Activated CD8-positive, alpha-beta memory T cell treated with anti-CD3 and anti-CD28 coated beads for 36 hours (primary cell): ENCODE data around the gene TMEM140. TPM values are rescaled to one million over a fixed set of nuclear protein-coding genes. Genes with fewer than 3 reads are reported as not detected.
"Not testable (repeated sequence)": the region's sequence is repeated elsewhere in the genome, so short reads cannot be mapped to it uniquely, and the experiment has no call there.

Source experiments
- CTCF ChIA-PET: fragments of 350-600 bp; sonication (Branson Sonifier 250); formaldehyde crosslinking; loops from one replicate; lab custom pipeline; 2021; ENCODE audit warnings: antibody characterized with exemption; lab: Charles Lee
- POLR2A ChIA-PET: fragments of 350-600 bp; sonication (Branson Sonifier 250); formaldehyde crosslinking; loops from one replicate; lab custom pipeline; 2021; ENCODE audit warnings: antibody characterized with exemption; lab: Charles Lee
- total RNA-seq, 2 experiments: library from RNA; stranded (reverse); gene quantifications; one replicate each; pipeline ENCODE4 v1.2.3, GENCODE V29; 2021

Gene TMEM140
- total RNA-seq, 2 experiments from 2014 or later: 2.8 to 3.0 TPM

DNA sequence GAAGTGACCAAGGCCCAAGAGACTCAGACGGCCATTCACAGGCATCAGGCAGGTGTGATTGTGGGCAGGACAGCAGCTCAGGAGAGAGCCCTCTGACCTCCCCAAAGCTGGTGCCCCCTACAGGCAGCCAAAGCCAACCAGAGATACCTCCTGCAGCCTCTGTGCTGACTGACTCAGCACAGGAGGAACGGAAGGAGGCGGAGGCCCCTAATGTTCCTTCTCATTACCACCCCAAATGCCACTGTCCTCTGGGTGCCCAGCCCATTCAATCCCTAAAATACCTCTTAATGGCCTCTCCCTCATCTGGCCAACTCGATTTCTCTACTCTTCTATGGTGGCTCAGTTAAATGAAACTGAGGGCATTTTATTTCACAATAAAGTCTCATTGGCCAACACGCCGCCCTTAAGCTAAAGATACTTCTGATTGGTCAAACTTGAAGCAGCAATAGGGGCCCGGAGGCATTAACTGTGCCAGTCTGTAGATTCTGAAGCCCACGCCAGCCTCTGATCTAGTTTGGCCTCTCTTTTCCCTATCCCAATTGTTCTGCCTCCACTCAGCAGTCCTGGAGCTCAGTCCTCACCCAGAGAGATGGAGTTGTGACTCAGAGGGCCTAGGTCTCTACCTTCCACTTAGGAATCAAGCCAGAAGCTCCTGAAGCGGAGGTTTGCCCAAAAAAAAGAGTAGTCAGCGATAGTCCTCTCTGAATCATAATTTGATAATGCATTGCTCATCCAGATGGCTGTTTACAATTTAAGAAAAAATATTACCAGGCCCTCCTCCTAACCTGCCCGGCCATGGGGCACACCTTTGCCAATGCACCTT, 21.5 kb downstream of the TMEM140 start:
- POLR2A ChIA-PET: interaction anchor here (1.0 to 4.2 kb wide), 5 partner anchors 9 to 182 kb away, joined by 3 to 23 read pairs (median 12); partner anchors contain the start of genes AGBL3, TMEM140 and WDR91
- CTCF ChIA-PET: interaction anchor here (1.0 to 3.2 kb wide), 9 partner anchors 9 to 540 kb away, joined by 3 to 24 read pairs (median 5); partner anchors contain the start of genes AGBL3, TMEM140 and WDR91

DNA sequence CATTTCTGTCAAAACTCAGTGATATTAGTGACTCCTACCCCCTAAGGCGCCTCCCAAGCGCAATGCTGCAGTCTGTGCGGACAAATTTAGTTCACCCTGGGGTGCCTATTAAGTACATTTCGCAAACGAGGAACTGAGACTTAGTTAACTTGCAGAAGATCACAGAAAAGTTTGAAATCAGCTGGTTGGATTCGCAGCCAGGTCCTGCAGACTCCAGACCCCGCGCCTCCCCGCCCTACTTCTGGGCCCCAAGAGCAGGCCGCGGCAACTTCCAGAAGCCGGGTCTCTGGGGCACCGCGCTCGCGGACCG, 22.0 kb downstream of the TMEM140 start:
- POLR2A ChIA-PET: interaction anchor here (1.0 to 4.2 kb wide), 4 partner anchors 10 to 183 kb away, joined by 3 to 23 read pairs (median 12); partner anchors contain the start of genes AGBL3, TMEM140 and WDR91
- CTCF ChIA-PET: interaction anchor here (1.2 to 3.2 kb wide), 9 partner anchors 8 to 184 kb away, joined by 3 to 24 read pairs (median 5); partner anchors contain the start of genes AGBL3, TMEM140 and WDR91

DNA sequence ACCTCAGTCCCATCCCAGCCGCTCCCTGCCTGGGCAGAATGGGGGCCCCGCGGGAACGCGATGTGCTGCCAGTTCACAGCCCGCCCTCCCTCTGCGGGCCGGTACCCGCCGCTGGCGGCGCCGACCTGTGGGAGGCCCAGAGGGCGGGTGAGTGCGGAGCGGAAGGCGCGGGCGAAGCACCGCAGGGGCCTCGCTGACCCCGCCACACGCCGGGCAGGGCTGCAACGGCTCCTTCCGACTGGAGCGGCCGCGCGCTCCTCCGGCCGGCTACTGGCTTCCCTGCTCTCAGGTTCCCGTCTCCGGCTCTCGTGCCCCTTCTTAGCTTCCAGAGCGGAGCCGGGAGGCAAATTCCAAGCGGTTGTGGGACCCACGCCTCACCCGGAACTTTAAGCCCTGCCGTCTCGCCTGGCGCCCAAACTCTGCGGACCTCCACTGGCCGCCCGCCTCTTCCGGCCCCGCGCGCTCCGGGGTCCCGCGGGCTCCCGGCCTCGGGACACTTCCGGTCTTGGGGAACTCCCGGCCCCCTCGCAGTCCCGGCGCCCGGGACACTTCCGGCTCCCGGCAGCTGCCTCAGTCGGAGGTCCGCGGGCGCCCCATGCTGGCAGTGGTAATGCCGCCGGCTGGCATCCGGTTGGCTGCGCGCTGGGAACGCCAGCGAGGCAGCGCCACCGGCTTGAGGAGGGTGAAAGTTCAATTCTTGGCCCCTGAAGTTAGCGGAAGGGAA, 22.6 kb downstream of the TMEM140 start, which contains the start of gene CYREN:
Gene CYREN (minus strand): TSS at position 434 of the 724 bp plus-strand sequence. CDS start 1,785 bp downstream, outside the sequence.
- ChIA-PET CTCF (interaction anchor here (0.7 to 3.2 kb wide), 16 partner anchors 8 to 738 kb away, joined by 3 to 24 read pairs (median 4); partner anchors contain the start of genes AGBL3, TMEM140 and WDR91), POLR2A (interaction anchor here (1.0 to 4.2 kb wide), 5 partner anchors 10 to 184 kb away, joined by 3 to 23 read pairs (median 12); partner anchors contain the start of genes AGBL3, TMEM140 and WDR91)

DNA sequence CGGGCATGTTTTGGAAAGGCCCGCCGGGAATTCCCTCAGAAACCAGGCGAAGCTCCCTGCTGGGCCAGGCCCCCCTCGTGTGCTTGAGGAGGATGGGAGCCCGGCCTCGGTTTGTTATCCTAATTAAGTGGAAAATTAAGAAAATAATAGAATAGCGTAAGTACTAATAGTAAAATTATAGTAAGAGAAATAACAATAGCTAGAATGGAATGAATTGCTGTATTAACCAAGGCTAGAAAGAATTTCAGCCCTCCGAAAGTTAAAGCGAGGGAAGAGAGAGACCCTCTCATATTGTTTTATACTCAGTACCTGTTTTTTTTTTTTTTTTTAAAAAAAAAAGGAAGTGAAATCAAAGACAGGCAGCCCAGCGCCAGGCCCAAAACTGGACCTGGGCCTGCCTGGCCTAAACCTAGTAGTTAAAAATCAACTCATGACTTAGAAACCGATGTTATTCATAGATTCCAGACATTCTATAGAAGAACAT, 23.2 kb downstream of the TMEM140 start:
- POLR2A ChIA-PET: interaction anchor here (1.4 to 4.2 kb wide), 3 partner anchors 20 to 184 kb away, joined by 4 to 23 read pairs (median 12); partner anchors contain the start of genes AGBL3 and TMEM140
- CTCF ChIA-PET: interaction anchor here (0.7 to 3.2 kb wide), 14 partner anchors 9 to 738 kb away, joined by 3 to 24 read pairs (median 3); partner anchors contain the start of genes AGBL3, TMEM140 and WDR91

DNA sequence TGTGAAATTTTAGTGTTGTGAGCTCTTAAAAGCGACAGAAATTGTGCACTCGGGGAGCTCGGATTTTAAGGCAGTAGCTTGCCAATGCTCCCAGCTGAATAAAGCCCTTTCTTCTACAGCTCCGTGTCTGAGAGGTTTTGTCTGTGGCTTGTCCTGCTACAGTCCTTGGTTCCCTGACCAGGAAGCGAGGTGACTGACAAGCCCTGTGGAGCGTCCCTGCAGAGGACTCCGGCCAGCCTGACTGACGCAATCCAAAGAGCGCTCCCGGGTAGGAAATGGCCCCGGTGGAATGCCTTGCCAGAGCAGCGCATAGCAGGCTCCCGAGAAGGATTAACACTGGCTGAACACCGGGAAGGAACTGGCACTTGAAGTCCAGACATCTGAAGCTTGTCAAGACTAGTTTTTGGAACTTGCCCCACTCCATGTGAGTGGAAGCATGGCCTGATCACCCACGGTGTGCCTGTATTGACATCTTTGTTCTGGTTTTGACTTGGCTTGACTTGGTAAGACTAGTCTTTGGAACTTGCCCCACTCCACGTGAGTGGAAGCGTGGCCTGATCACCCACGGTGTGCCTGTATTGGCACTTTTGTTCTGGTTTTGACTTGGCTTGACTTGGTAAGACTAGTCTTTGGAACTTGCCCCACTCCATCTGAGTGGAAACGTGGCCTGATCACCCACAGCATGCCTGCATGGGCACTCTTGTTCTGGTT, 23.9 kb downstream of the TMEM140 start:
- ChIA-PET POLR2A (interaction anchor here (1.4 to 4.2 kb wide), 2 partner anchors 20 to 24 kb away, joined by 4 to 23 read pairs; partner anchors contain the start of gene TMEM140), CTCF (interaction anchor here (0.6 to 3.2 kb wide), 7 partner anchors 20 to 186 kb away, joined by 3 to 24 read pairs (median 3); partner anchors contain the start of genes AGBL3 and WDR91)

DNA sequence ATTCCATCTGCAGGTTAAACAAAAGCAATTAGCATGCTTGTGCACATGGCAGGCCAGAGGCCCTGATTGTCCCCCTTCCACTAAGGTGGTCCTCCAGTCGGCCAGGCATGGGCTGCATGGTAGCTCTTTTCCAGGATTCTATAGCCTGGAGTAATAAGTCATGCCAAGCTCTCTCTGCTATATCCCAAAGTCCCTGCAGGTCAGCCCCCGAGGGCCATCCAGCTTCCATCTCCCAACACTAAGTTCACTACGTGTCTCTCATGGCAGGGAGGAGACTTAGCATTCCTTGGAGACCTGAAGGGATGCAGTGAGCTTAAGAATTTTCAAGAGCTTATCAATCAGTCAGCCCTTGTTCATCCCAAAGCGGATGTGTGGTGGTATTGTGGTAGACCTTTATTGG, 26.0 kb downstream of the TMEM140 start:
- CTCF ChIA-PET: interaction anchor here (1.1 kb wide), 1 partner anchor 187 kb away, joined by 3 read pairs; the partner anchor contains the start of gene AGBL3
- POLR2A ChIA-PET: not testable (repeated sequence)

DNA sequence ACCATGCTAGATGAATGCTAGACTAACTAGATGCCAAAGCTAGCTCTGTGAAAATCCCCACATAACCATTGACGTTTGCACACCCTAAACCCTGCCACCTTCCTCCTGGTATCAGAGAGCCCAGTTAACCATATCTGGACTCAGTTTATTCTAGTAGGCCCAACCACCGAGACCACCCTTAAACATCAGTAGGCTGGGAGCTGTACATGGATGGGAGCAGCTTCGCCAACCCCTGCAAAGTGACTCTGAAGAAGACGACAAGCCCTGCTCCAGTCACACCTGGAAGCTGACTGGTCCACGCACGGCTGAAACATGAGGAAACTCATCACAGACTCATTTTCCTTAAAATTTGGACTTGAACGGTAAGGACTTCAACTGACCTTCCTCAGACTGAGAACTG, 27.1 kb downstream of the TMEM140 start:
- CTCF ChIA-PET: no interaction called here
- POLR2A ChIA-PET: no interaction called here

DNA sequence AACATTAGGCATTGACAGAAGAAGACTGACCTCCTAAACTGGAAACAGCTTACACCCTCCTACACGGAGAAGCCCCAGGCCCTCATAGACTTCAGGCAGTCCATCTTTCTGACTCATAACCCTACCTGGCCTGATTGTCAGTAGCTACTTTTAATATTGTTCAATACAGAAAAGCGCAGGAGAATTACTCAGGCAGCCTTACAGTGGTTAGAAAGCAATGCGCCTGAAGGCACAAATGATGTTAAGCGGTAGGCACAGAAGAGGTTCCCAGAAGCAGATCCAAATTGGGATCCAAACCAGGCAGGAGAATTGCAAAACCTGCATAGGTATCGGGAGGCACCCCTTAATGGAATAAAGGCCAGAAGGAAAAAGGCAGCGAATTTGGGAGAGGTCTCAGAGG, 28.1 kb downstream of the TMEM140 start:
- ChIA-PET CTCF (no interaction called here), POLR2A (no interaction called here)

DNA sequence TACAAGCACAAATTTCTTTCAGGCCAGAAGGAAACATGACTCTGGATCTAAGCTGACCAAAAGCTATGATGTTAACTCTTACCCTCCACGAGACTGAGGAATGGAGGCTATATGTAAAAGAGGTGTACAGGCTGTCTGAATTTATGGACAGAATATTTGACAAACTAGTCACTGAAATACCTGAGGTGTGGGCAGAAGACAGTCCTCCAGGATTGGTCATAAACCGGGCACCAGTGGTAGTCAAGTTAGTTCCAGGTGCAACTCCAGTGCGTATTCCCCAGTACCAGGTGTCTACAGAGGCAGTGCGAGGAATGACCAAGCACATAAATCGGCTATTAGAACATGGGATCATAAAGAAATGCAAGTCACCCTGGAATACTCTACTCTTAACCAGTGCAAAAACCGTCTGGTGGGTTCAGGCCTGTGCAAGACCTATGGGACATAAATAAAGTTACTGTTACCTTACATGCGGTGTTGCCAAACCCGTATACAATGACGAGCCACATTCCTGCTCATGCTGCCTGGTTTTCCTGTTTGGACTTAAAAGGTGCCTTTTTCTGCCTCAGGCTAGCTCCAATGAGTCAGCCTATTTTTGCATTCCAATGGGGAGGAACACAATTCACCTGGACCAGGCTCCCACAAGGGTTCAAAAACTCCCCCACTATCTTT, 29.3 kb downstream of the TMEM140 start:
- ChIA-PET CTCF (no interaction called here), POLR2A (no interaction called here)

DNA sequence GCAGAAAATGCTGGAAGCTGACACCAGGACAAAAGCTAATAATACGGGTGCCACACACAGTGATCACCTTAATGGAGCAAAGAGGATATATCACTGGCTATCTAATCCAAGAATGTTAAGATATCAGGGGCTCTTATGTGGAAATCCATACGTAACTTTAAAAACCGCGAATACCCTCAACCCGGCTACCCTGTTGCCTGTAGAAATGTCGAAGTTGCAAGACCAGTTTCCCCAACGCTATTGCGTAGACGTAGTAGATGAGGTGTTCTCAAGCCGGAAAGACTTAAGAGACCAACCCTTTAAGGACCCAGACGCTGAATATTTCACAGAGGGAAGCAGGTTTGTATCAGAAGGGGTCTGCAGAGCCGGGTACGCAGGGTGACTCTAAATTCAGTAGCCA, 30.5 kb downstream of the TMEM140 start:
- POLR2A ChIA-PET: interaction anchor here (0.6 kb wide), 1 partner anchor 427 kb away, joined by 3 read pairs; no protein-coding TSS in a partner anchor
- CTCF ChIA-PET: no interaction called here

DNA sequence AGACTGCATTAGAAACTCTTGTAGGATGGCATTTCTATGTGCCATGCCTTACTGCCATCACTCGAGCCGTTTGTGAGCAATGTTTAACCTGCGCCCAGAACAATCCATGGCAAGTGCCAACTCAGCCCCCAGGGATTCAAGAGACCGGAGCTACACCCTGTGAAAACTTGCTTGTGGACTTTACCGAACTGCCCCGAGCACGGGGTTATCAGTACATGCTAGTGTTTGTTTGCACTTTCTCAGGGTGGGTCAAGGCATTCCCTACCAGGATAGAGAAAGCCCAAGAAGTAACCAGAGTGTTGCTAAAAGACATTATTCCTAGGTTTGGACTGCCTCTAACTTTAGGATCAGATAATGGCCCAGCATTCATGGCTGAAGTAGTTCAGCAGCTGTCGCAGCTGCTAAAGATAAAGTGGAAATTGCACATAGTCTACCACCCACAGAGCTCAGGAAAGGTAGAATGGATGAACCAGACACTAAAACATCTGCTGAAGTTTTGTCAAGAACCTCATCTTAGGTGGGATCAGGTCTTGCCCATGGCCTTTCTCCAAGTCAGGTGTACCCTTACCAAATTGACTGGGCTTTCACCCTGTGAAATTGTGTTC, 31.6 kb downstream of the TMEM140 start:
- CTCF ChIA-PET: no interaction called here
- POLR2A ChIA-PET: no interaction called here

DNA sequence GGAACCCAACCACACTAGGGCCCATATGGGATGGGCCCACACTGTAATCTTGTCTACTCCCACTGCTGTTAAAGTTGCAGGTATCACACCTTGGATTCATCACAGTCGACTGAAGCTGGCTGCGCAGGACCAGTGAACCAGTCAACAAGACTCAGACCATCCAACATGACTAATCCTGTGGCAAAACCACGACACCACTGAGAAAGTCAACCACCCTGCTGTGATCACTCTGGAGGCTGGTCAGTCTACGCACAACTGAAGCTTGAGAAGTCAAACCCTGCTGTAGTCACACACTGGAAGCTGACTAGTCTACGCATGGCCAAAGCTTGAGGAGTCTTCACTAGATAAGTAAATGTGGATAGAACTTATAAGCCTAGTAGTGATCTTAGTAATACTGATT, 32.2 kb downstream of the TMEM140 start:
- CTCF ChIA-PET: no interaction called here
- POLR2A ChIA-PET: no interaction called here

DNA sequence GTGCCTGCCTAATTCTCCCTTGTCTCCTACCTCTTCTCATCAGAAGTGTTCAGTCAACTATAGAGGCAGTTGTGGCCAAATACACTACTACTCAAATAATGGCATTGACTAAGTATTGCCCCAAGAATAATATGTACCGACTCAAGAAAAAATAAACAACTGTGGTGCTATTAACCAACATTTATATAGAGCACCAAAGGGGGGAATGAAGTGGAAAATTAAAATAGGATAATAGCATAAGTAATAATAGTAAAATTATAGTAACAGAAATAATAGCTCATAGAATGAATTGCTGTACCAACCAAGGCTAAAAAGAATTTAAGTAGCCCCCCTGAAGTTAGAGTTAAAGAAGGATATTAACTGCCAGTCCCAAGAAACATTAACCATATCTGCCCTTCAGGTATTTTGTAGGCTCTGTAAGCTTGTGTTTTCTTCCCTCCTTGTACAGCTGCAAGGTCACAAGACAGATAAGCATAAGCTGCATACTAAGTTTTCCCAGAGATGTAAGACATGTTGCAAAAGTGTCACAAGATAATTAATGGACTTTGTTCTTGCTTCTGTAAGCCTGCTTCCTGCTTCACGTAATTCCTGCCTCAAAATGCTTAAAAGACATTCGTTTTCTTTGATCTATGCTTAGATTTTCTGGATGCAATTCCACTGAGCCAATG, 33.5 kb downstream of the TMEM140 start:
- POLR2A ChIA-PET: no interaction called here
- CTCF ChIA-PET: no interaction called here

DNA sequence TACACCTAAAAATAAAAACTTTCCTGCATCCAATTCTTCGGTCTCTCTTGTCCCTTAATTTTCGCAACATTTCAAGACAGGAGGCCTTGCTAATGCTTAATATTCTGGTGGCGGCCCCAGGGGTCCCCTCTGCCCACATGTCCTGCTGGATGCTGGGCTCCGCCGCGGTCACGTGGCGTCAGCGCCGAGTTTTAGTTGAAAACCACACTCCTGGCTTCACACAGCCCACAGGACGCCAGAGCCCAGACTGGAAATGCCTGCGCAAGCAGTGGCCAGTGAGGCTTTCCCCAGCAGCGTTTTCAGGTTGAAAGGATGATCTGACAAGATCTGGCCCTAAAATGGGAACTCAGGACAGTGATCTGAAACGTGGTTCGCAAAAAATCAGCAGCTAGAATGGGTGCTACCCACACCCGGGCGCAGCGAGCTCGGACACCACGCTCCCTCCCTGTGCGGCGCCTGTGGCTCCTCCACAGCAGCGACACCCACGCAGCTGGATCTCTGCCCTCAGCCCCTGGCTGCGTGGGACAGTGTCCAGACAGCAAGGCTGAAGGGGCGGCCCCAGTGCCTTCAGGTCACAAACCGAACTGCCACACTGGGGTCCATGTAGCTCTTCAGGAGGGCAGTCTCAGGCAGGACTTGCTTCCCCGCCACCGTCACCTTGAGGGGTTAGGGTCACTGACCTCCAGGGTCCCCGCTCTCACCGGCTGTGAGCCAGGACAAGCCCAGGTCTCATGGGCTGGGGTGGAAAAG, 34.2 kb downstream of the TMEM140 start:
- POLR2A ChIA-PET: no interaction called here
- CTCF ChIA-PET: no interaction called here

DNA sequence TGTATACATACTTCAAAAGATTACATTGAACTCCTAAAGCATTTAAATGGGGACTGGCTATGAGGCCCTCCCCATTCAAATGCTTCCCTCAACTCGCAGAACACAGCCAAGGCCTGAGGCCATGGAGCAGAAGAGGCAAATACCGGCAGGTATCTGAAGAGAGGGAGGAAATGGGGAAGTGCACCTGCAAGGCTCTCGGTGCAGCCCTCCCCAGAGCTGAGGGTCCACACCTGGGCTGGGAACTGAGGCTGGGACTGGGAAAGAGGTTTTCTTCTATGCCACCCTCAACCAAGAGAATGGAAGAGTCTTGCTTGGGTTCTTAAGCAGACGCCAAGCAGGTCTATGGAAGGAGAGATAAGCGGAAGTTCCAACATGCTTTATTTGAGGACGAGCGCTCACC, 35.6 kb downstream of the TMEM140 start:
- CTCF ChIA-PET: interaction anchor here (1.1 kb wide), 1 partner anchor 12 kb away, joined by 3 read pairs; no protein-coding TSS in a partner anchor

DNA sequence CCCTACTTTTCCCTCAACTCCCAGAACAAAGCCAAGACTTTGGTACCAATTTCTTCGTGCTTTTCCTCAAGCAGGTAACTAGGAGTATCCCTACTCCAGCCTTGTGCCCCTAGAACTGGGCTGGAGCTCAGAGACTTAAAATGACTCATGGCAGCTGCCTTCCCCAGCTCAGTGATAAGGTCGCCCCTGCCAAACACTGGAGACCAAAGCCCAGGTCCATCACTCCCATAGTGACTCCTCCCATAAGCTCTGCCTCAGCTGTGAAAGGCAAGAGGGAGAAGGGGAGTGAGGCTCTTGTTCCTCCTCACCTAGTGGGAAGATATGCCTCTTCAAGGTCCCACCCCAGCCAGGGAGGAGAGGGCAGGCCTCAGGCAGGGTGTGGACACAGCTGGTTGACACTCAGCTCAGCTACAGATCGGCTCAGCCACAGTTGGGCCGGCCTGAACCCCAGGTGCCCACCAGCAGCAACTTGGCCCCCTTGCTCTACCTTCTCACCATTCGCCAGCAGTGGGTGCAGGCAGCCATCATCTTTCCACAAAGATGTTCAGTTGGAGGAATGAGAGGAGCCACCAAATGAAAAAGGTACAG, 36.5 kb downstream of the TMEM140 start:
- POLR2A ChIA-PET: no interaction called here
- CTCF ChIA-PET: interaction anchor here (1.1 kb wide), 1 partner anchor 13 kb away, joined by 3 read pairs; no protein-coding TSS in a partner anchor

More for the DNA sequence above, 35.6 kb downstream of the TMEM140 start:
- POLR2A ChIA-PET: no interaction called here
